GM19240 (cell line): Measurements from ENCODE around the gene C1orf87.

ENCODE experiments used
- DNase-seq: peaks from one replicate; pipeline ENCODE4 v3.0.0; 2011; ENCODE audit warnings: low spot score; ENCODE audit not compliant: insufficient read length

The C1orf87 gene

DNA sequence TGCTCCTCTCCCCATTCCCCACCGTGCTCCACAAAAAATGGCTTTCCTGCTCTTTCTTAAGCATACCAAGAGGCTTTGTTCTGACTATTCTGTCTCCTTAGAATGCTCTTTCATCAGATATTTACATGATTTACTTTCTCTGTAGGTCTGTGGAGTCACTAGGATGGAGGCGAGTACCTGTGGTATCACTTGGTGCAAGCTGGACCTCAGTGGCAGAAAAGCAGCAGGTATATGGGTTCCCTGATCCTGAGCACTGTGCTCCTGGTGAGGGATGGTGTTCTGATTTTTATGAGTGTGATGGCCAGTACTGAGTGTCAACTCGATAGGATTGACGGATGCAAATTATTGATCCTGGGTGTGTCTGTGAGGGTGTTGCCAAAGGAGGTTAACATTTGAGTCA, 10.0 kb downstream of the C1orf87 start:
- DNase-seq = no peak

DNA sequence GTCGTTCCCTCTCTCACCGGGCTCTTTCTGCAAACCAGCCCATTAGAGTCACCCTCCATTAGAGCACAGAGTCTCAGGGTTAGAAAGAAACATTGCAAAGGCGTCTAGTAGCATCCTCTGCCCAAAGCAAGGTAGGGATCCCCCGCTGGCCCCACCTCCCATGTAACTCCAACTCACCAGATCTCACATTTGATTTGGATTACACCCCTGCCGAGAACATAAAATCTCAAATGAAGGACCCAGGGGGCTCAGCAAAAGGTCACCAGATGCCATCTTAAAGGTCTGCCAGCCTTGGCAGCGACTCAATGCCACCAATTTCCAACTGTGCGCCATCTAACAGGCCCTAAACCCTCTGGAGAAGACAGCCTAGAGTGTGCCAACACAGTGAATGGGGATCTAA, 14.1 kb downstream of the C1orf87 start:
- DNase-seq = no peak

- DNase-seq = no peak
These were observed 18.2 kb downstream of the C1orf87 start for GRCh38 chr1:60055336-60055735.

DNA sequence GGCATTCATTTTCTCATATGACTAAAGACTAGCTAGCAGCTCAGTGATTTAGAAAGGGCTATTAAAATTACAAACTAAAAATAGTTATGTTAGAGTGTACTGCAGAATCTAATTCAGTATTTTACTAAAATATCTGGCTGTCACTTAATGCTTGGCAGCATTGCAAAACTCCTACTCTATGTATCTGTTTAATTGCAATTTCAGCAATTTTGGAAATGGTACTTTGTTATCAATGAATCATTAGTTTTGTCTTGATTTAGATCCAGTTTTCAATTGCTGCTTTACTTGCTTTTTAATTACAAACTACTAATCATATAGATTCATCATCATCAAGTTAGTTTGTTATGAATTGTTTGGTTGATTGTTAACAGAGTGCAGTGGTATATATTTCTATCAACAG, 19.2 kb downstream of the C1orf87 start:
- no peak for DNase-seq

DNA sequence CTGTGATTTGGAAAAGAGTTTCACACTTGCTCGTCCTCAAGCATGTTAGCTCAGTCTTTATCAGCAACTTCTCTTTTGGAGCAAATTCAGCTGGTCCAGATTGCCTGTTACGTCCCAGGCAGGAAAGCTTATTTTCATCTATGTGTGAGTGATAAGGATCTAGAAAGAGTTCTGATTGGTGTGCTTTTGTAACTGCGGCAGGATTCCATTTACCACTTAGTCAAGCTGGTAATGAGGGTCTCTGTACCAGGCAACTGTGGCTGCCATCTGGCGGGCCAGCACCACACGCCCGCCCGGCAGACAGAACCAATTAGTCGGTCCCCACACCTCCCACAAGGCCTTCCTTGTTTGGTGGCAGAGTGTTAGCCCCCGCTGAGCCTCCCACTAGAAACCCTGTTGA, 21.0 kb downstream of the C1orf87 start:
- no peak for DNase-seq

DNA sequence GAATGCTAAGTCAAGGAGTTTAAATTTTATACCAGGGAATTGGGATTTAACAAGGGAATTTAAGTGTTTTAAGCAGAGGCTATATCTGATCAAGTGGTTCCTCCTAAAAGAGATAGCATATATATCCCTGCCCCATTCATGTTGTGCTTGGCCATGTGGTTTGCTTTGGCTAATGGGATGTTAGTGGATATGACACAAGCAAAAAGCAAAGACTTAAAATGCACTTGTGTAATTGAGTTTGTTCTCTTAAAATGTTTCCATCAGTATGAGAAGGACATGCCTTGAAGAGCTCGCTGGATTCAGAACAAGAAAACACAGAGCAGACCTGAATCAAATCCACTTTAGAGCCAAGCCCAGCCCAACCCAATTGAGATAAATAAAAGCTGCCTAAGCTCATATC, 22.4 kb downstream of the C1orf87 start:
- no peak for DNase-seq

GRCh38 chr1:60049188-60049587, 24.4 kb downstream of the C1orf87 start:
- DNase-seq = no peak

- no peak for DNase-seq
These were observed 28.7 kb downstream of the C1orf87 start for GRCh38 chr1:60044881-60045280.

DNA sequence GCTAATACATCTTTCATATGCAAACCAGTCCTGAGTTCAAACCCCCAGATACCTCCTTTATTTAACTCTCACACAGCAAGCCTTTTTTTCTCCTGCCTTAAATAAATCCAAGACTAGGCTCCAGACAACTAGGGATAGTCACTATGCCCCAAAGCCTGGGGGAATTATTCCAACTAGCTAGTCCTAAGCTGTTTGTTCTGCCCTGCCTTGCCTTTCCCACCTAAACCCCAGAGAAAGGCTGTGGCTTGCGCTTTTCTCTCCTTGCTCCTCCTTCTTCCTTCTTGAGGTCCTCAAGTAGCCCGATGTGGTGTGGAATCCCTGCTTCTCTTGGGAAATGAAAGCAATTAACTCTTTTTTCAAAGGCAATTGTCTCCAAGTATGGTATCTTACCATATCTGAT, 31.8 kb downstream of the C1orf87 start:
- DNase-seq = no peak

- no peak for DNase-seq
These were observed 35.9 kb downstream of the C1orf87 start for GRCh38 chr1:60037669-60038068.

DNA sequence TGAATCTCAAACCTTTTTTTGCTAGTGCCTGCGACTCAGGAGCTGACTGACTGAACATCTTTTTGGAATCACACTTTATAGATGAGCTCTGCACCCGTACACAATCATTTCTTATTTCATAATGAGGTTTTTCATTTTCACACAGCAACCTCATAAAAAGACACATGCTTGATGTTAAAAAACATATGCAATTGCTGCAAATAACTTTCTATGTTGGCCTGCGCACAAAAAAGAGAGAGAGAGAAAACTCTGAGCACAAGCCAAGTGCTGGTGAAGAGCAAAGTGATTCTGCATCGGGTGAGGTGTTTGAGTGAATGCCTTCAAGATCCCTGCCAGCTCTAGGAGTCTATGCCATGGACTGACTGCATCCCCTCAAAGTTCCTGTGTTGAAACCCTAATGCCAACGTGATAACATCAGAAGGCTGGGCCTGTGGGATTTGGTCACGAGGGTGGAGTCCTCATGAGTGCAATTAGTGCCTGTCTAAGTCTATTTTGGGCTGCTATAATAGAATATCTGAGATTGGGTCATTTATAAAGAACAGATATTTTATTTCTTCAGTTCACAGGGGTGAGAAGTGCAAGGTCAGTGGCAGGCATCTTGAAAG, 36.6 kb downstream of the C1orf87 start:
- DNase-seq = no peak

GRCh38 chr1:60035921-60036320, 37.6 kb downstream of the C1orf87 start:
- DNase-seq = no peak

- no peak for DNase-seq
These were observed 38.6 kb downstream of the C1orf87 start for GRCh38 chr1:60034999-60035398.

DNA sequence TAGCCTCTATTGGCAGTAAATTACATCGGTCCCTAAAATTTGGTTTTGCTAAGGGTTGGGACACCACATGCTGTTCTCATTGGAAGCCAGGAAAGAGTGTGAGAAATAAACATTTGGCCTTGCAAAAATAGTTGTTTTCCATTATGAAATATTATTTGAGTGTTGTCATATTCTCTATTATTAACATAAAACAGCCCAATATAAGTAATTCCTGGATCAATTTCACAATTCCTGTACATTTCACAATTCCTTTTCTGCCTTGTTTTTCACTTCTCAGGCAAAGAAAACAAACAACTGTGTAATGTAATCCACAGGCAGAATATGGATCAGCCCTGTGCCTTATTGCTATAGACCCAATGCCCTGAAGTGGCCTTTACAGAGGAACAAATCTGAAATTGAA, 40.5 kb downstream of the C1orf87 start:
- DNase-seq = no peak

DNA sequence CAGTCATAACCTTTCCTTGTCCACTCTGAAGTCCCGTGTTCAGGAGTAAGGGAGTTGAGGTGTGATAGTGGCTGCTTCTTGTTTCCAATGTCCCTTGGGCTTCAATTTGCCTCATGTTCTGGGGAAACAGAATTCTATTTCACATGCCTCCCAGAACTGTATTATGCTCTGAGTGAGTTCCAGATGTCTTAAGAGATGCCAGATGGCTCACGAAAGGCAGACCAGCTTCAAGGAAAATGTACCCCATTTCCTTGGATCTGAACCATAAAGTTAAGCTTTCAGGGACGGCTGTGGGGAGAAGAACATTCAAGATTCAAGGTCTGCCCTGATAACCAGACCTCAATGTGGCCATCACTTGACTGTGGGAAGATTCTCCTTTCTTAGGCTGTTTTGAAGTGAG, 42.4 kb downstream of the C1orf87 start:
- DNase-seq = no peak

- DNase-seq = no peak
These were observed 48.0 kb downstream of the C1orf87 start for GRCh38 chr1:60025552-60025951.

DNA sequence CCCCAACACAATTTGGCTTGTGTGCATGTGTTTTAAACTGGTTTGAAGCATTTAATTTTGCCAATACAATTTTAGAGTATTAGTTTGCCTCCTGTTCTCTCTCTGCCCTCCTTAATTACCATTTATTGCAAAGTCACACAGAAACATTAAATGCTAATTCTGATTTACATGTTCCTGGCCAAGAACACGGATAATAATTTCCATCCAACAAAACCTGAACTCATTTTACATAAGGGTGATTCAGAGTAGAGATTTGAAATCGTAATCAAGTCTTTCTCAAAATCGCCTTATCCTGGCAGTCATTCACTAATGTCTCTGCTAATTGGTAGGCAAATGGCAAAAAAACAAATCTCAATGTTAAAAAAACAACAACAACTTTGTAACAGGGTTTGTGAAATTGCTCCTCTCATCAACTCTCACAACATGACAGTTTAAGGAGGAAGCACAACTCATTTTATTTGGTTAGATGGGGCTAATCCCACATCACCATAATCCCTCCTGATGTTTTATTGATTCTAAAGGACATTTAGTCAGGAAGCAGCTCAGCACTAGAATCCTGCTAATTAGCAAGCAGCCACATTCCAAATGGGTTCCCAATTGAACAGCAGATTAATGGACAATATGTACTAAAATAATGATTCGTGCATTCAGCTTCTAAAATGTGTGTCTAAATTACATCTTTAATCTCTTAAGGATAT, 55.9 kb downstream of the C1orf87 start:
- no peak for DNase-seq

- no peak for DNase-seq
These were observed 62.9 kb downstream of the C1orf87 start for GRCh38 chr1:60010690-60011089.

GRCh38 chr1:60008500-60008899, 65.1 kb downstream of the C1orf87 start:
- DNase-seq = no peak

- DNase-seq = no peak
These were observed 72.9 kb downstream of the C1orf87 start for GRCh38 chr1:60000625-60001024.

DNA sequence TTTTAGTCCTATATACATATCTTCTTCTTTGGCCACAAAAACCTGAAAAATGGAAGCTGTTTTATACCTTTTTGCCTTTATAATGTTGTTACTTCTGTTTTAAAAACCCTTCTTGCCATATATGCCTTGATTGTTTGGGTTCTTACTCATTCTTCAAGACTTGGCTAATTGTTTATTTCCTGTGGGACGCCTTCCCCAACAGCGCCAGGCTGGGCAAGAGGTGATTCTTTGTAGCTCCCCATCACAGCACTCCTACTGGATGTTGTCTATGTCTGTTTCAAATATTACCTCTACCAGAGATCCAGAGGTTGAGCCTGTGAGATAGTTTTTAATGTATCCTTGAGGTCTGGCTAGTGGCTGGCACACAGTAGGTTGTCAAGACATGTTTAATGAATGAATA, 73.8 kb downstream of the C1orf87 start:
- no peak for DNase-seq

- DNase-seq = no peak
These were observed 74.6 kb downstream of the C1orf87 start for GRCh38 chr1:59999006-59999405.

GRCh38 chr1:59997479-59998115, 76.0 kb downstream of the C1orf87 start:
- DNase-seq = no peak
